ENCODE results near the gene TENM3. TPM values are rescaled to one million over a fixed set of nuclear protein-coding genes. Genes with fewer than 3 reads are reported as not detected.

The TENM3 gene
- total RNA-seq, 4 donors from 2014 or later, result 0.69 to 8.2 (median 2.3) TPM

GRCh38 chr4:182653596-182653995, 410.4 kb downstream of the TENM3 start:
- intact Hi-C loops (cut with DNase I; ENCODE audit: low total_unique reads), result no loop called here
- DNase-seq (ENCODE audit: low spot score in 2 of 2), result no peak
- WGBS, 2 donors, result 88 to 94% methylated on average over 3 of the region's 3 CpGs

GRCh38 chr4:182655340-182655739, 412.1 kb downstream of the TENM3 start:
- no peak for DNase-seq (ENCODE audit: low spot score in 2 of 2)
- no peak overlapping the region for H3K4me3 ChIP-seq (ENCODE audit: low read depth, poor library complexity, severe bottlenecking)
- intact Hi-C loops (cut with DNase I; ENCODE audit: low total_unique reads), result no loop called here
- WGBS, 2 donors, result 90 to 91% methylated on average over 7 of the region's 7 CpGs
- TF ChIP-seq CTCF (IDR thresholded peaks at IDR 0.05) (no peak), POLR2A (IDR thresholded peaks at IDR 0.05) (no peak)

More at GRCh38 chr4:182653596-182653995, 410.4 kb downstream of the TENM3 start:
- H3K4me3 ChIP-seq (ENCODE audit: low read depth, poor library complexity, severe bottlenecking), result no peak overlapping the region
- TF ChIP-seq CTCF (IDR thresholded peaks at IDR 0.05), result no peak
- no peak for TF ChIP-seq POLR2A (IDR thresholded peaks at IDR 0.05)

DNA sequence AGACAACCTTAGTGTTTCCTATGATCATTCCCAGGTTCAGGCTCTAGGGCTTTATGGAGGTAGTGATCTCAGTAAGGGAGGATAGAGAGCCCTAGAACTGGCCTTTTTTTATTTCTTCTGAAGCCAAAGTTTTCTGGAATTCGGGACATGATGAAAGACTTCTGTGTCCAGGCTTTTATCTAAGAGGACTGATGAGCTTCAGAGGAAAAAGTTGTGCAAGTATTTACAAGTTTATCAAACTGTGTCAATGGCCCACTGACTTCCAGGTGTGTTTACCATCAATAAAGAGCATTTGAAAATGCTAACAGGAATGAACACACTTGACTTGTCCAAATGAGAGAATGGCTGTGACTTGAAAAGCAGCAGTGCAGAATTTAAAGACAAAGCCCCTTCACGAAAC, 419.3 kb downstream of the TENM3 start:
- no peak for DNase-seq (ENCODE audit: low spot score in 2 of 2)
- intact Hi-C loops (cut with DNase I; ENCODE audit: low total_unique reads), result no loop called here
- 75 to 76% methylated on average over 2 of the region's 2 CpGs for WGBS, 2 donors
- no peak overlapping the region for H3K4me3 ChIP-seq (ENCODE audit: low read depth, poor library complexity, severe bottlenecking)
- TF ChIP-seq POLR2A (IDR thresholded peaks at IDR 0.05) (no peak), CTCF (IDR thresholded peaks at IDR 0.05) (no peak)

GRCh38 chr4:182671231-182671630, 428.0 kb downstream of the TENM3 start:
- no peak for DNase-seq (ENCODE audit: low spot score in 2 of 2)
- WGBS, 2 donors, result 89% methylated on average over 3 of the region's 3 CpGs

GRCh38 chr4:182671749-182672148, 428.5 kb downstream of the TENM3 start:
- H3K4me3 ChIP-seq (ENCODE audit: low read depth, poor library complexity, severe bottlenecking), result no peak overlapping the region
- WGBS, 2 donors, result 86 to 90% methylated on average over 5 of the region's 5 CpGs
- intact Hi-C loops (cut with DNase I; ENCODE audit: low total_unique reads), result no loop called here
- TF ChIP-seq CTCF (IDR thresholded peaks at IDR 0.05), result no peak
- TF ChIP-seq POLR2A (IDR thresholded peaks at IDR 0.05), result no peak
- no peak for DNase-seq (ENCODE audit: low spot score in 2 of 2)

More at GRCh38 chr4:182671231-182671630, 428.0 kb downstream of the TENM3 start:
- intact Hi-C loops (cut with DNase I; ENCODE audit: low total_unique reads), result no loop called here
- no peak for TF ChIP-seq POLR2A (IDR thresholded peaks at IDR 0.05)
- TF ChIP-seq CTCF (IDR thresholded peaks at IDR 0.05), result no peak
- H3K4me3 ChIP-seq (ENCODE audit: low read depth, poor library complexity, severe bottlenecking), result no peak overlapping the region

DNA sequence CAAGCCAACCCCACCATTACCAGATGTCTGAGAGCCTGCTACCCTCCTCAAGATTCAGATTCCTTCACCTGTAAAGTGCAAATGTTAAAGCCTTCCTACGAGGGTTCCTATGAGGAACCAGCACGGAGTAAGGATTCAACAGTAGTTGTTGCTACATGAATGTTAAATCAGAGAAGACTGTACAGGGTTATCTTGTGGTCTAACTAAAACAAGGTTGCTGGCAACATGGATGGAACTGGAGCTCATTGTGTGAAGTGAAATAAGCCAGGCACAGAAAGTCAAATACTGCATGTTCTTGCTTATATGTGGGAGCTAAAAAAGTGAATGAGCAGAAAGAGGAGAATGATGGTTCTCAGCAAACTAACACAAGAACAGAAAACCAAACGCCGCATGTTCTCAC, 435.4 kb downstream of the TENM3 start:
- TF ChIP-seq POLR2A (IDR thresholded peaks at IDR 0.05) (no peak), CTCF (IDR thresholded peaks at IDR 0.05) (no peak)
- no peak overlapping the region for H3K4me3 ChIP-seq (ENCODE audit: low read depth, poor library complexity, severe bottlenecking)
- WGBS, 2 donors, result 93% methylated on average over 4 of the region's 4 CpGs
- intact Hi-C loops (cut with DNase I; ENCODE audit: low total_unique reads), result no loop called here
- DNase-seq (ENCODE audit: low spot score in 2 of 2), result no peak

All from lower leg skin (tissue), 4 donors.